Adrenal gland (tissue), 12 donors: ENCODE data around the gene FBLN5. TPM values are rescaled to one million over a fixed set of nuclear protein-coding genes. Genes with fewer than 3 reads are reported as not detected.

Source experiments
- DNase-seq, 7 donors: peaks; one replicate each; pipeline ENCODE4 v3.0.0-alpha.2; 2019 to 2020
- H3K27ac ChIP-seq, 5 donors: fragments of 200-600 bp; sonication (generic) in 4 of 5; 1 replicate in 3 of 5; 2 replicates in 2 of 5; pipeline versions ENCODE4 v1.5.1 to v1.8.0; 2016 to 2020; ENCODE audit warnings: mild to moderate bottlenecking in 1 of 5
- H3K27me3 ChIP-seq: fragments of 200-600 bp; 2 replicates; pipeline ENCODE4 v1.8.0; 2021
- H3K36me3 ChIP-seq, 2 donors: fragments of 200-600 bp; replicated peaks in 1 of 2; 1 replicate in 1 of 2; 2 replicates in 1 of 2; pipeline versions ENCODE4 v1.5.1 to v1.8.0; 2018 to 2022
- H3K4me1 ChIP-seq, 2 donors: fragments of 200-600 bp; replicated peaks in 1 of 2; 1 replicate in 1 of 2; 2 replicates in 1 of 2; pipeline versions ENCODE4 v1.5.1 to v1.8.0; 2018 to 2021
- H3K4me3 ChIP-seq, 4 donors: fragments of 200-600 bp; sonication (generic) in 3 of 4; one replicate each; pipeline ENCODE4 v1.5.1; 2016 to 2018
- H3K9me3 ChIP-seq, 3 donors: fragments of 200-600 bp; sonication (generic) in 1 of 3; replicated peaks in 1 of 3; 1 replicate in 2 of 3; 2 replicates in 1 of 3; pipeline versions ENCODE4 v1.5.1 to v1.8.0; 2016 to 2021
- POLR2A ChIP-seq, 2 donors: fragments of 450-650 bp; IDR thresholded peaks; one replicate each; pipeline ENCODE4 v1.6.1; 2017; ENCODE audit warnings: antibody characterized with exemption in 2 of 2, mild to moderate bottlenecking in 2 of 2, moderate library complexity in 1 of 2
- WGBS, 4 donors: extraction: QIAGEN DNeasy Blood & Tissue Kit in 2 of 4; methylation state at CpG; one replicate each; pipeline versions ENCODE4 v1.1.5 to v1.1.7; 2013 to 2017; 5-methylcytosine and 5-hydroxymethylcytosine counted together
- intact Hi-C, 2 donors: fragments of 100-400 bp; cut with DNase I; formaldehyde crosslinking; loops; one replicate each; pipeline versions ENCODE4 v1.14.1 to v1.15.0; 2022 to 2023
- polyA plus RNA-seq, 3 donors: library from polyadenylated mRNA; stranded (reverse); fragments of 200-250 nt in 2 of 3; fragments of 350-450 nt in 1 of 3; fragmentation: Illumina TruSeq in 1 of 3; extraction: RNeasy Lipid Tissue Mini Kit (QIAGEN cat#74804) in 1 of 3; gene quantifications; one replicate each; pipeline ENCODE4 v1.2.3, GENCODE V29; 2013 to 2014
- total RNA-seq, 9 donors: library from RNA; depleted of rRNA in 4 of 9; stranded (reverse); fragments of >200 nt in 4 of 9; fragments of 120-200 nt in 1 of 9; fragmentation: NEBNext Ultra II Directional in 1 of 9; extraction: Animal tissue kit (Norgen Biotek cat#: 25700) in 1 of 9; gene quantifications; one replicate each; pipeline versions ENCODE4 v1.1.0 to v1.2.4, GENCODE V29; 2013 to 2023
- TF ChIP-seq, protein P1 (sequence below), 6 experiments: fragments of 450-650 bp in 4 of 6; fragments of 200-600 bp in 2 of 6; sonication (generic) in 1 of 6; IDR thresholded peaks; 1 replicate in 5 of 6; 2 replicates in 1 of 6; pipeline versions ENCODE4 v1.5.1 to v1.8.0; 2016 to 2021; ENCODE audit warnings: antibody characterized with exemption in 6 of 6, mild to moderate bottlenecking in 2 of 6, moderate library complexity in 1 of 6
- donor health status: healthy with polysubstance abuse.
- donor health status: Bipolar disorder and iron deficiency.
- donor health status: DM: yes; HTN: yes; CAD: no.
- donor health status: DM: no; HTN: no; CAD: no.
- donor health status: DM: no; HTN: no; CAD: no.
- donor health status: DM: yes; HTN: yes; CAD: no.

Gene FBLN5
- total and polyA plus RNA-seq, 12 donors = 26.0 to 389 (median 125) TPM

DNA sequence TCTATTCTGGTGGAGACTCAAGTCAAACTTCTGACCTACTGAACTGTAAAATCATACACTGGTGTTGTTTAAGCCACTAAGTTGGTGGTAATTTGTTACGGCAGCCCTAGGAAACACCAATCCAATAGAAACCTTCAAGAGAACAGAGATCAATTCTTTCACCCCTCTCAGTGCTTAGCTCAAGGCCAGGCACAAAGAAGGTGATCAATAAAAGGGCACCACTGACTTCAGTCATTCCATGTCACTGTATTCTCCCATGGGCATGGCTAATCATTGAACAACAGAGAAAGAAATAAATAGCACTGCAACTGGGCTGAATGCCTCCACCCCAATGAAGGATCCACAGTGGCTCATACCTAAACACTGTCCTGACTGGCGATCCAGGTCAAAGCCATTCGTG, 7.3 kb downstream of the FBLN5 start:
- Histone ChIP-seq H3K27ac (no peak overlapping the region), H3K9me3 (no peaks in the 10 kb centered on the region), H3K4me3 (no peak overlapping the region), H3K4me1 (no peaks in the 10 kb centered on the region), H3K36me3 (no peaks in the 10 kb centered on the region), H3K27me3 (no peaks in the 10 kb centered on the region)
- intact Hi-C loops = no loop called here
- 81 to 86% (median 82%) methylated on average over 3 of the region's 3 CpGs for WGBS, 4 donors
- no peak for DNase-seq
- TF ChIP-seq POLR2A (IDR thresholded peaks at IDR 0.05) = no peak
- TF ChIP-seq, protein P1, sequence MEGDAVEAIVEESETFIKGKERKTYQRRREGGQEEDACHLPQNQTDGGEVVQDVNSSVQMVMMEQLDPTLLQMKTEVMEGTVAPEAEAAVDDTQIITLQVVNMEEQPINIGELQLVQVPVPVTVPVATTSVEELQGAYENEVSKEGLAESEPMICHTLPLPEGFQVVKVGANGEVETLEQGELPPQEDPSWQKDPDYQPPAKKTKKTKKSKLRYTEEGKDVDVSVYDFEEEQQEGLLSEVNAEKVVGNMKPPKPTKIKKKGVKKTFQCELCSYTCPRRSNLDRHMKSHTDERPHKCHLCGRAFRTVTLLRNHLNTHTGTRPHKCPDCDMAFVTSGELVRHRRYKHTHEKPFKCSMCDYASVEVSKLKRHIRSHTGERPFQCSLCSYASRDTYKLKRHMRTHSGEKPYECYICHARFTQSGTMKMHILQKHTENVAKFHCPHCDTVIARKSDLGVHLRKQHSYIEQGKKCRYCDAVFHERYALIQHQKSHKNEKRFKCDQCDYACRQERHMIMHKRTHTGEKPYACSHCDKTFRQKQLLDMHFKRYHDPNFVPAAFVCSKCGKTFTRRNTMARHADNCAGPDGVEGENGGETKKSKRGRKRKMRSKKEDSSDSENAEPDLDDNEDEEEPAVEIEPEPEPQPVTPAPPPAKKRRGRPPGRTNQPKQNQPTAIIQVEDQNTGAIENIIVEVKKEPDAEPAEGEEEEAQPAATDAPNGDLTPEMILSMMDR (IDR thresholded peaks at IDR 0.05) = no peak

DNA sequence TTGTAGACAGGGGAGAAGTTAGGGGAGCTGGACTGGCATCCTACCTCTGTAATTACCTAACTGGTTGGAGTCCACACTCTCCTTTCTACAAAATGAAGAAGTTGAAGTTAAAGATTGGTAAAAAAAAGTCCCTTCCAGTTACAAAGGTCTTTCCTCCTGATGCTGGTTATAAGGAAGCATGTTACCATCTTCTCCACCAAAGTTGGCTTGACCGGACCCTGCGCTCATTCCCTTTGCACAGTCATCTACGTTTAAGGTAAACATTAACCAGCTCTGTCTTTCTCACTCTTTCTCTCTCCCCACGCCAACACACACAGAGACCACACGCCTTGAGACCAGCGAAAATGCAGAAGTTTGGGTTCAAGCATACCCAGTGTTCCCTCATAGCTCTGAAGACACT, 11.9 kb downstream of the FBLN5 start:
- no peak for DNase-seq
- H3K4me3 ChIP-seq = no peak overlapping the region
- WGBS, 4 donors = 81 to 88% (median 83%) methylated on average over 6 of the region's 6 CpGs
- H3K27ac ChIP-seq = peak overlapping the region in 1 of 5 donors; percentile 2
- intact Hi-C loops = no loop called here
- no peaks in the 10 kb centered on the region for H3K9me3 ChIP-seq
- TF ChIP-seq, protein P1 (IDR thresholded peaks at IDR 0.05) = no peak
- TF ChIP-seq POLR2A (IDR thresholded peaks at IDR 0.05) = no peak
- H3K27me3 ChIP-seq = no peaks in the 10 kb centered on the region
- no peaks in the 10 kb centered on the region for H3K4me1 ChIP-seq
- no peaks in the 10 kb centered on the region for H3K36me3 ChIP-seq

DNA sequence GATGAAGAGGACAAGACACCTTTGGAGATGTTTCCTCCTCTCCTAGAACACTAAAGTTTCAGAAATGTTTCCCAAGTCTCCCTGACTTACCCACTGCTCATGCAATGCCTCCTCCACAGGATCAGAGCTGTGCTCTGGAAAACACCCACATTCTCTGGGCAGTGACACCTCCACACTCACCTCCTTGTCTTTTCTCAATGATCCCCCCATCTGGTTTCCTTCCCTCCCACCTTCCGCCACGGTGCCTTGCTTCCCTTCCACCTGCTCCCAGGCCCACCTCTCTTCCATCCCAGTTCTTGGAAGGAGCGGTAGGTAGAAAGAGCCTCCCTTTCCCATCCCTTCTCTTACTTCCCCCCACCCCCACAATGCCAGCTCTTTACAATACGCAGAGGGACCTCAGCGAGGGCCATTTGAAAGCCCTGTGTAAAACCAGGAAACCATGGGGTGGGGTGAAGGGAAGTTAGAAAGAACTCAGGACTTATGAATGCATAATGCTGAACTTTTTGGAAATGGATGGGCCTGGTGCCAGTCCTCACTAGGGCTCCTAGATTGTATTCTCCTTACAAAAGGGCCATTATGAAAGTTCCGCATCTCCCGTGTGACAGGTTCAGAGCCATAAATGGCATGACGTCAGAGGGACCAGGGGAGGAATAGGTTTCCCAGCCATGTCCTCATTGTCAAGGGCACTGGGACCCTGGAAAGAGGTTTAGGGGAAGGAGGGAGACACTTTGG, 12.8 kb downstream of the FBLN5 start:
- H3K4me1 ChIP-seq = no peaks in the 10 kb centered on the region
- no peak for TF ChIP-seq POLR2A (IDR thresholded peaks at IDR 0.05)
- TF ChIP-seq, protein P1 (IDR thresholded peaks at IDR 0.05) = no peak
- H3K27ac ChIP-seq = no peak overlapping the region
- no peaks in the 10 kb centered on the region for H3K9me3 ChIP-seq
- WGBS, 4 donors = 73 to 85% (median 79%) methylated on average over 8 of the region's 8 CpGs
- intact Hi-C loops = no loop called here
- no peaks in the 10 kb centered on the region for H3K27me3 ChIP-seq
- H3K4me3 ChIP-seq = no peak overlapping the region
- H3K36me3 ChIP-seq = no peaks in the 10 kb centered on the region
- no peak for DNase-seq

GRCh38 chr14:91931478-91932088, 15.9 kb downstream of the FBLN5 start:
- Histone ChIP-seq H3K27ac (peak overlapping the region in 1 of 5 donors; percentile 45), H3K4me1 (no peaks in the 10 kb centered on the region), H3K4me3 (no peak overlapping the region), H3K27me3 (no peaks in the 10 kb centered on the region), H3K9me3 (no peaks in the 10 kb centered on the region), H3K36me3 (no peaks in the 10 kb centered on the region)
- DNase-seq = no peak
- 80 to 92% (median 85%) methylated on average over 8 to 11 of the region's 11 CpGs for WGBS, 4 donors
- intact Hi-C loops = no loop called here
- TF ChIP-seq POLR2A (IDR thresholded peaks at IDR 0.05) = no peak
- TF ChIP-seq, protein P1 (IDR thresholded peaks at IDR 0.05) = no peak
